ENCODE measurements around the gene ARFIP1.

ARFIP1 gene

GRCh38 chr4:152936446-152937335 is 156.9 kb downstream of the ARFIP1 start:
- no peaks in the 10 kb centered on the region for H3K4me1 ChIP-seq (ENCODE audit: control insufficient read depth, insufficient read depth, low read length, unreplicated experiment)
- peaks cover 72% of the 10 kb centered on the region for H3K27me3 ChIP-seq (ENCODE audit: insufficient read depth, low read length)
- H3K36me3 ChIP-seq (ENCODE audit: insufficient read depth, low read length) = no peaks in the 10 kb centered on the region
- H3K79me2 ChIP-seq (ENCODE audit: control insufficient read depth, insufficient read depth, low read length, unreplicated experiment) = no peaks in the 10 kb centered on the region
- peak overlapping the region; percentile 78 for H3K4me3 ChIP-seq (ENCODE audit: low read depth, low read length)
- no peak overlapping the region for H3K27ac ChIP-seq (ENCODE audit: low read depth, low read length)
- peak overlapping the region; percentile 75 for H2AFZ ChIP-seq (ENCODE audit: low read length, unreplicated experiment)

GRCh38 chr4:152937336-152938236 is 157.8 kb downstream of the ARFIP1 start:
- Histone ChIP-seq H3K79me2 (ENCODE audit: control insufficient read depth, insufficient read depth, low read length, unreplicated experiment) (no peaks in the 10 kb centered on the region), H3K27ac (ENCODE audit: low read depth, low read length) (no peak overlapping the region), H3K4me3 (ENCODE audit: low read depth, low read length) (peak overlapping the region; percentile 78), H3K27me3 (ENCODE audit: insufficient read depth, low read length) (peaks cover 76% of the 10 kb centered on the region), H3K4me1 (ENCODE audit: control insufficient read depth, insufficient read depth, low read length, unreplicated experiment) (no peaks in the 10 kb centered on the region), H3K36me3 (ENCODE audit: insufficient read depth, low read length) (no peaks in the 10 kb centered on the region), H2AFZ (ENCODE audit: low read length, unreplicated experiment) (peak overlapping the region; percentile 75)

- Histone ChIP-seq H3K4me3 (ENCODE audit: low read depth, low read length) (peak overlapping the region; percentile 78), H3K27ac (ENCODE audit: low read depth, low read length) (no peak overlapping the region), H3K79me2 (ENCODE audit: control insufficient read depth, insufficient read depth, low read length, unreplicated experiment) (no peaks in the 10 kb centered on the region), H3K27me3 (ENCODE audit: insufficient read depth, low read length) (peaks cover 76% of the 10 kb centered on the region), H2AFZ (ENCODE audit: low read length, unreplicated experiment) (no peak overlapping the region), H3K36me3 (ENCODE audit: insufficient read depth, low read length) (no peaks in the 10 kb centered on the region), H3K4me1 (ENCODE audit: control insufficient read depth, insufficient read depth, low read length, unreplicated experiment) (no peaks in the 10 kb centered on the region)
These were observed 158.6 kb downstream of the ARFIP1 start for GRCh38 chr4:152938237-152938947.

GRCh38 chr4:152939621-152940020 is 159.9 kb downstream of the ARFIP1 start:
- Histone ChIP-seq H3K4me1 (ENCODE audit: control insufficient read depth, insufficient read depth, low read length, unreplicated experiment) (no peaks in the 10 kb centered on the region), H3K79me2 (ENCODE audit: control insufficient read depth, insufficient read depth, low read length, unreplicated experiment) (no peaks in the 10 kb centered on the region), H3K36me3 (ENCODE audit: insufficient read depth, low read length) (no peaks in the 10 kb centered on the region), H3K4me3 (ENCODE audit: low read depth, low read length) (no peak overlapping the region), H2AFZ (ENCODE audit: low read length, unreplicated experiment) (no peak overlapping the region), H3K27me3 (ENCODE audit: insufficient read depth, low read length) (peaks cover 72% of the 10 kb centered on the region), H3K27ac (ENCODE audit: low read depth, low read length) (no peak overlapping the region)

- H3K79me2 ChIP-seq (ENCODE audit: control insufficient read depth, insufficient read depth, low read length, unreplicated experiment) = no peaks in the 10 kb centered on the region
These were observed 160.7 kb downstream of the ARFIP1 start for GRCh38 chr4:152940461-152940860.

GRCh38 chr4:152941411-152941810 is 161.7 kb downstream of the ARFIP1 start:
- H2AFZ ChIP-seq (ENCODE audit: low read length, unreplicated experiment) = no peak overlapping the region
- no peaks in the 10 kb centered on the region for H3K4me1 ChIP-seq (ENCODE audit: control insufficient read depth, insufficient read depth, low read length, unreplicated experiment)
- H3K27ac ChIP-seq (ENCODE audit: low read depth, low read length) = no peak overlapping the region
- H3K4me3 ChIP-seq (ENCODE audit: low read depth, low read length) = no peak overlapping the region
- H3K27me3 ChIP-seq (ENCODE audit: insufficient read depth, low read length) = peaks cover 54% of the 10 kb centered on the region
- no peaks in the 10 kb centered on the region for H3K79me2 ChIP-seq (ENCODE audit: control insufficient read depth, insufficient read depth, low read length, unreplicated experiment)
- no peaks in the 10 kb centered on the region for H3K36me3 ChIP-seq (ENCODE audit: insufficient read depth, low read length)

More at GRCh38 chr4:152940461-152940860, 160.7 kb downstream of the ARFIP1 start:
- Histone ChIP-seq H3K4me3 (ENCODE audit: low read depth, low read length) (no peak overlapping the region), H3K27me3 (ENCODE audit: insufficient read depth, low read length) (peaks cover 63% of the 10 kb centered on the region), H3K4me1 (ENCODE audit: control insufficient read depth, insufficient read depth, low read length, unreplicated experiment) (no peaks in the 10 kb centered on the region), H2AFZ (ENCODE audit: low read length, unreplicated experiment) (no peak overlapping the region), H3K27ac (ENCODE audit: low read depth, low read length) (no peak overlapping the region), H3K36me3 (ENCODE audit: insufficient read depth, low read length) (no peaks in the 10 kb centered on the region)

GRCh38 chr4:152942346-152942745 is 162.6 kb downstream of the ARFIP1 start:
- H3K27me3 ChIP-seq (ENCODE audit: insufficient read depth, low read length) = peaks cover 46% of the 10 kb centered on the region
- H3K4me1 ChIP-seq (ENCODE audit: control insufficient read depth, insufficient read depth, low read length, unreplicated experiment) = no peaks in the 10 kb centered on the region
- no peak overlapping the region for H3K4me3 ChIP-seq (ENCODE audit: low read depth, low read length)
- no peak overlapping the region for H2AFZ ChIP-seq (ENCODE audit: low read length, unreplicated experiment)
- H3K79me2 ChIP-seq (ENCODE audit: control insufficient read depth, insufficient read depth, low read length, unreplicated experiment) = no peaks in the 10 kb centered on the region
- no peaks in the 10 kb centered on the region for H3K36me3 ChIP-seq (ENCODE audit: insufficient read depth, low read length)
- H3K27ac ChIP-seq (ENCODE audit: low read depth, low read length) = no peak overlapping the region

- Histone ChIP-seq H3K4me1 (ENCODE audit: control insufficient read depth, insufficient read depth, low read length, unreplicated experiment) (no peaks in the 10 kb centered on the region), H3K79me2 (ENCODE audit: control insufficient read depth, insufficient read depth, low read length, unreplicated experiment) (no peaks in the 10 kb centered on the region), H3K36me3 (ENCODE audit: insufficient read depth, low read length) (no peaks in the 10 kb centered on the region), H3K4me3 (ENCODE audit: low read depth, low read length) (no peak overlapping the region), H2AFZ (ENCODE audit: low read length, unreplicated experiment) (no peak overlapping the region), H3K27ac (ENCODE audit: low read depth, low read length) (no peak overlapping the region), H3K27me3 (ENCODE audit: insufficient read depth, low read length) (peaks cover 41% of the 10 kb centered on the region)
These were observed 163.9 kb downstream of the ARFIP1 start for GRCh38 chr4:152943672-152944071.

- Histone ChIP-seq H3K4me3 (ENCODE audit: low read depth, low read length) (no peak overlapping the region), H3K27me3 (ENCODE audit: insufficient read depth, low read length) (peaks cover 38% of the 10 kb centered on the region), H3K27ac (ENCODE audit: low read depth, low read length) (no peak overlapping the region), H3K4me1 (ENCODE audit: control insufficient read depth, insufficient read depth, low read length, unreplicated experiment) (no peaks in the 10 kb centered on the region), H3K36me3 (ENCODE audit: insufficient read depth, low read length) (no peaks in the 10 kb centered on the region), H2AFZ (ENCODE audit: low read length, unreplicated experiment) (no peak overlapping the region), H3K79me2 (ENCODE audit: control insufficient read depth, insufficient read depth, low read length, unreplicated experiment) (no peaks in the 10 kb centered on the region)
These were observed 165.0 kb downstream of the ARFIP1 start for GRCh38 chr4:152944666-152945320.

- Histone ChIP-seq H3K27me3 (ENCODE audit: insufficient read depth, low read length) (peaks cover 38% of the 10 kb centered on the region), H3K36me3 (ENCODE audit: insufficient read depth, low read length) (no peaks in the 10 kb centered on the region), H3K4me1 (ENCODE audit: control insufficient read depth, insufficient read depth, low read length, unreplicated experiment) (no peaks in the 10 kb centered on the region), H2AFZ (ENCODE audit: low read length, unreplicated experiment) (no peak overlapping the region), H3K79me2 (ENCODE audit: control insufficient read depth, insufficient read depth, low read length, unreplicated experiment) (no peaks in the 10 kb centered on the region), H3K27ac (ENCODE audit: low read depth, low read length) (no peak overlapping the region), H3K4me3 (ENCODE audit: low read depth, low read length) (no peak overlapping the region)
These were observed 165.9 kb downstream of the ARFIP1 start for GRCh38 chr4:152945639-152946038.

Data from ACC112 (cell line).